HG03196 (cell line): ENCODE results near the gene ILK.

Experiments used
- ATAC-seq: cut with Tn5 transposase; IDR thresholded peaks from one replicate; pipeline ENCODE4 v1.9.1; 2021; ENCODE audit not compliant: unreplicated experiment

ILK gene

GRCh38 chr11:6619004-6619745, 15.6 kb downstream of the ILK start, which contains the start of gene TPP1:
Gene TPP1 (minus strand): TSS chr11:6619422. CDS start chr11:6619400, 22 bp downstream.
- ATAC-seq, result peak; percentile 97

- ATAC-seq, result no peak
These were observed 17.1 kb downstream of the ILK start for GRCh38 chr11:6620636-6621035.

GRCh38 chr11:6621711-6622211, 18.2 kb downstream of the ILK start:
- ATAC-seq, result no peak

DNA sequence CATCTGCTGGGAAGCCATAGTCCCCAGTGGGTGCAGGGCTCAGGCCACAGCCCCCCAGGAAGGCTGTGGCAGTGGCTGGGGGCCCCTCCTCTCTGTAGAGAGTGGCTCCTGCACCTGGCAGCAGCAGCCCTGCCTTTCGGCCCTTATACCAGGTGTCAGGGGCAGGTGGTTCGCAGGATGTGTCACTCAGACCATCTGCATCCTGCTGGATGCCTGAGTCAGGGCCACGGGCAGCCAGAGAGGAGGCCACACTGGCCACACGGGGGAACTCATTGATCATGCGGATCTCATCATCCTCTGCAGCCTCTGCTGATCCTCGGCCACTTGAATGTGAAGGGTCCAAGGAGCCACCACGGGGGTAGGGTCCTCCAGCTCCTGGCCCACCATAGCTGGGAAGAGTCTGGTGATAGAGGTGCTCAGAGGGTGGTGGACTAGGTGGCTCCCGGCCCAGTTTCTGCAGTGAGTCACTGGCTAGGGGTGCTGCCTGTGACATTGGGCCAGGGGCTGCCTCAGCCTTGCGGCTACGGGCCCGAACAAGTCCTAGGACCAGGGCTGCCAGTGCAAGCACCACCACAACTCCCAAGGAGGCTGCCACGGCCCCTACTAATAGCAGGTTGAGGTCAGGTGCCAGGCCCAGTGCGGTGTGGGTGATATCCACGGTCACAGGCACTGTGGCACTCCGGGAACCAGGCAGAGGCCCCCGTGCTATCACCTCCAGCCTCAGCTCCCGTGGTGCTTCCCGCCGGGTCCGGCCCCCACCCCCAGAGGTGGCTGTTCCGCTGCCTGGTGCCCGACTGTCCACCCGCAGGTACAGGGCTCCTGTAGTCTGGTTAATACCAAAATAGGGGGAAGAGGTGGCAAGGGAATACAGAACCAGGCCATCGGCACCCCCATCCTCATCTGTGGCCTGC, 18.9 kb downstream of the ILK start:
- ATAC-seq, result no peak

DNA sequence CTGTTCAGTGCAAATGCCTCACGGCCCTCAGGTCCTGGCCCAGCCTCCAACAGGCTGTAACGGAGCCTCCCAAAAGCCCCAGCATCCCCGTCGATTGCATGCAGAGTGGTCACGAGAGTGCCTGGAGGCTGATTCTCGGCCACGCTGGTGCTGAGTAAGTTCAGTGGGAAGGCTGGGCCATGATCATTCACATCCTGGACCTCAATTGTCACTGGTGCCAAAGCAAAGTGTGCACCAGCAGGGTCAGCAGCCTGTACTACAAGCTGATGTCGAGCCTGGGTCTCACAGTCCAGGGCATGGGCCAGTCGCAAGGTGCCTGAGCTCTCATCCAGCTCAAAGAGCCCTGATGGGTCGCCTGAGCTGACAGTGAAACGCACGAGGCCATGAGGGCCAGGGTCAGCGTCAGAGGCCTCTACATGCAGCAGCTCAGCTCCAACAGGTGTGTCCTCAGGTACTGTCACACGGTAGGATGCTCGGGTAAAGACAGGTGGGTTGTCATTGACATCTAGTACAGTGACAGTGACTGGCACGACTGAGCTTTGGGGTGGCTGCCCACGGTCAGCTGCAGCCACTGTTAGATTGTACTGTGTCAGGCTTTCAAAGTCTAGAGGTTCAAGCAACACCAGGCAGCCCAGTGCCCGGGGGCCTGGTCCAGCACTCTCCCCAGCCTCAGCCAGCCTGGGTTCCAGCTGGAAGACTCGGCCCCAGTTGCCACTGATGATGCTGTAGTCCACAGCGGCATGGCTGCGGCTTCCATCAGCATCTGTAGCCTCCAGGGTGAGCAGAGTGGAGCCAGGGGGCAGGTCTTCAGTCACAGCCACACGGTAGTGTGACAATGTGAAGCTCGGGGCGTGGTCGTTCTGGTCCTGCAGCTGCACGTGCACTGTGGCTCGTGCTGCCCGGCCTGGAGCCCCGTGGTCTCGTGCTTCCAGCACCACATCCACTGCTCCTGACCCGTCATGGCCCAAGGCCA, 20.1 kb downstream of the ILK start:
- ATAC-seq, result no peak

- ATAC-seq, result no peak
These were observed 21.7 kb downstream of the ILK start for GRCh38 chr11:6625156-6625831.

- ATAC-seq, result no peak
These were observed 22.4 kb downstream of the ILK start for GRCh38 chr11:6625832-6626420.

DNA sequence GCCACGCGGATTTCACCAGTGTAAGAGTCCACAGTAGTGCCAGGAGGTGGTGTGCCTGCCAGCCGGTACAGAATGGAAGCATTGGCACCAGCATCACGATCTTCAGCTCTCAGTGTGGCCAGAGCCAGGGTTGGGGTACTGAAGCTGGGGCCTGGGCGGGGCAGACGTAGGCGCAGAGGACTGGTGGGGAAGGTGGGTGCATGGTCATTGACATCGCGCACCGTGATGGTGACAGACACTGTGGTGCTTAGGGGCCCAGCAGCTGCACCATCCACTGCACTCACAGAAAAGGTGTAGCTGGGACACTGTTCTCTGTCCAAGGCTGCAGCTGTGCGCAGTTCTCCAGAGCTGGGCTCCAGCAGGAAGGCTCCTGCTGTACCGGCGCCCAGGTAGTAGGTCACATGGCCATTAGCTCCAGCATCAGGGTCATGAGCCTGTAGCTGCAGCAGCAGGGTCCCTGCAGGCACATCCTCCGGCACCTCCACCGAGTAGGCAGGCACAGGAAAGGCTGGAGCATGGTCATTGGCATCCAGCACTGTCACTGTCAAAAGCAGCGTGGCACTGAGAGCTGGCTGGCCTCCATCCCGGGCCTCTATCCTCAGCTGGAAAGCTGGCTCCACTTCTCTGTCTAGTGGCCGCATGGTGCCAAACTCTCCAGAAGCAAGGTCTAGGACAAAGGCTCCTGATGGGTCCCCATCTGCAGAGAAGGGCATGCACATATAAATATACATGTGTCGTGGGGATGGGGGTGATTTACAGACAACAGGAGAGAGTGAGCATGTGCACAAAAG, 23.6 kb downstream of the ILK start:
- ATAC-seq, result no peak

DNA sequence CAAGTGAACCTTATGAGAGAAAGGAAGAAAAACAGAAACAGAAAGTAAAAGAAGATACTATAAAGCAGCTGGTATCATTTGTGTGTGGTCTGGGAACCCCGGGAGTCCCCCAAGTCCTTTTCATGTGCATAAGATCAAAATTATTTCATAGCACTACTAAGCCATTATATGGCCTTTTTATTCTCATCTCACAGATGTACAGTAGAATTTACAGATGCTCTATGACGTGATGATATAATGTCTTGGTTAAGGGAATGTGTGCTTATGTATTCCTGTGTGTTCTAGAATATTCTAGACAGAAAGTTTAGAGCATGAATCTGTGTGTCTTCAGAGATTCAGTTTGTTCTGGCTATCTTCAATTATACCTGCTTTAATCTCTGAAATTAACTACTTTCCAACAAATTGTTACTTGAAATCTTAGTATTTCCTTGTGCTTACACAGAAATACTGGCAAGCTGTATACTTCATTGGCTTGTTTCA, 24.2 kb downstream of the ILK start:
- ATAC-seq, result peak; percentile 49

GRCh38 chr11:6628526-6628925, 25.0 kb downstream of the ILK start:
- ATAC-seq, result no peak

DNA sequence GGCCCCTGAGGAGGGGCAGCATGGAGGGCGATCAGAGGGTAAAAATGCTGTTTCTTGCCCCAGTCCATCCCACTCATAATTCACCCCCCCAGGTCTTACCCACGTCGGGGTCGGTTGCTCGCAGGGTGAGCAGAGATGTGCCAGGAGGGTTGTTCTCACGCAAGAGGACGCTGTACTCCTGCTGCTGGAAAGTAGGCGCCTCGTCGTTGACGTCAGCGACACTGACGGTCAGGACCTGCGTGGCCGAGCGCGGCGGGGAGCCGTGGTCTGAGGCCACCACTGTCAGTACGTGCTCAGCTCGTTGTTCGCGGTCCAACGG, 26.0 kb downstream of the ILK start:
- no peak for ATAC-seq

DNA sequence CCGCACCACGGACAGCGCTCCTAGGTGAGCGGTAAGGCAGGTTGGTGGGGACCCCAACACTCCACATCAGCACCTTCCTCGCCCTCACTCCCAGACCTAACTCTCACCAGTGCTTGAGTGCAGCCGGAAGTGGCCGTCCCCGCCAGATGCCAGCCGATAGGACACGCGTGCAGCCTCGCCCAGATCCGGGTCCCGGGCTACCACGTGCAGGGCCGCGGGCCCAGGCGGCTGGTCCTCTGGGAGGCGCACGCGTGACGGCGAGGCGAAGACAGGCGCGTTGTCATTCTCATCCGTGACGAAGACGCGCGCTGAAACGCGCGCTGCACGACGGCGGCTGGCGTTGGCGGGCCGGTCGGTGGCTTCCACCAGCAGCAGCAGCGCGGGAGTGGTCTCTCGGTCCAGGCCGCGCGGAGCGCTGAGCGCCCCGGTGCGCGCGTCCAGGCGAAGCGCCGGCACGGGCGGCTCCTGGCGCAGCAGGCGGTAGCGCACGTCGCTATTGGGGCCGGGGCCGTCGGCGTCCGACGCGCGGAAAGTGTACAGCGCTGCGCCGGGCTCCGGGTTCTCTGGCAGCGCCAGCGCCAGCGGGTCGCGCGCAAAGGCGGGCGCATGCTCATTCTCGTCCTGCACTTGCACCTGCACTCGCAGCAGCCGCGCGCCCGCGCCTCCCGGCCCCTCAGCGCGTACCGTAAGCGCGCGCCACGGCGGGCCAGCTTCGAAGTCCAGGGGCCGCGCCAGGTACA, 26.5 kb downstream of the ILK start:
- ATAC-seq, result no peak

GRCh38 chr11:6630632-6631291, 27.2 kb downstream of the ILK start:
- ATAC-seq, result no peak

GRCh38 chr11:6631361-6631890, 27.9 kb downstream of the ILK start:
- ATAC-seq, result no peak

DNA sequence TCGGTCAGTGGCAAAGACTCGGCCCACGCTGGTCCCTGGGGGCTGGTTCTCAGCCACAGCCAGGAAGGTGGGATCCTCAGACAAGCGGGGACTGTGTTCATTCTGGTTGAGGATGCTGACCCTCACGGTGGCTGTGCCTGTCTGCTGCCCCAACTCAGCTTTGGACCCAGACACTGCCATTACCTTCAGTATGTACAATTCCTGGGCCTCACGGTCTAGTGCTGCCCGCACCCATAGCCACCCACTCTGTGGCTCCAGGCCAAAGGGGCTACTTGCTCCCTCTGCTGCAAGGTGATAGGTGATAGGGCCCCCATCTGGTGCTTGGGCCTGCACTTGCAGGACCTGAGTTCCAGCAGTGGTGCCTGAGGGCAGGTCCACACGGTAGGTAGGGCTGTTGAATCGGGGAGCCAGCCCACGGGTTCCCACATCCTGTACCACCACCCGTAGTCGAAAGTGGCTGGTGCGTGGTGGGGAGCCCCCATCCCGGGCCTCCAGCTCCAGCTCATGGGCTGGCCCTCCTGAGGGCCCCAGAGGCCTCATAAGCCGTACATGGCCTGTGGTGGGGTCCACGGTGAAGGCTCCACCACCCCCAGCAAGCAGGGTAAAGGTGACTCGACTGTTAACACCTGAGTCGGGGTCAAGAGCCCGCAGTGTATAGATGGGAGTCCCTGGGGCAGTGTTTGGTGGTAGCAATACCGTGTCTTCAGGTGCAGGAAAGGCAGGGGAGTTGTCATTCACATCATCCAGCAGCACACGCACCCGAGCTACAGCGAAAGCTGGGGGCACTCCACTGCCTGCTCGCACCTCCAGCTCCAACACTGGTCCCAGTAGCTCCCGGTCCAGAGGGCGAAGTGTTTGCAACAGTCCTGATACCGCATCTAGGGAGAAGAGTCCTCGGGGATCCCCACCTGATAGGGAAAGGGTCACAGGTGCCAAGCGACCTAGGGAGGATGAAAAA, 28.8 kb downstream of the ILK start:
- ATAC-seq, result no peak
